ENCODE results near the gene GUCA2B. TPM values are rescaled to one million over a fixed set of nuclear protein-coding genes. Genes with fewer than 3 reads are reported as not detected.

GUCA2B gene
- total RNA-seq, 1 experiment from 2014 or later, result not detected

DNA sequence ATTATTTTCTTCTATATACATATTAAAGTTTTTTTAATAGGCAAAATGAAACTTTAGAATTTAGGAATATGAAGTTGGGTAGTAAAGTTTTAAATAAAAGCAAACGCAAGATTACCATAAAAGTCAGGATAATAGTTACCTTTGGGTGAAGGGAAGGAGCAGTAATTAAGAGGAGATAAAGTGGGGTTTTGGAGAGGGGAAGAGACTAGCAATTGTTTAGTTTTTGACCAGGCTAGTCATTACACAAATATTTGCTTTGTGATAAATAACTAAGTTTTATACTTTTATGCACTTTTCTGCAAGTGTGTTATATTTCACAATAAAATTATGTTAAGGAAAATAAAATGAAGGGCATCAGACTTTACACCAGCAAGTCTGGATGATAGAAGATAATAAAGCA, 27.7 kb upstream of the GUCA2B start:
- POLR2A ChIA-PET, result interaction anchor here (0.7 kb wide), 1 partner anchor 452 kb away, joined by 3 read pairs; no protein-coding TSS in a partner anchor
- TF ChIP-seq, protein P1, sequence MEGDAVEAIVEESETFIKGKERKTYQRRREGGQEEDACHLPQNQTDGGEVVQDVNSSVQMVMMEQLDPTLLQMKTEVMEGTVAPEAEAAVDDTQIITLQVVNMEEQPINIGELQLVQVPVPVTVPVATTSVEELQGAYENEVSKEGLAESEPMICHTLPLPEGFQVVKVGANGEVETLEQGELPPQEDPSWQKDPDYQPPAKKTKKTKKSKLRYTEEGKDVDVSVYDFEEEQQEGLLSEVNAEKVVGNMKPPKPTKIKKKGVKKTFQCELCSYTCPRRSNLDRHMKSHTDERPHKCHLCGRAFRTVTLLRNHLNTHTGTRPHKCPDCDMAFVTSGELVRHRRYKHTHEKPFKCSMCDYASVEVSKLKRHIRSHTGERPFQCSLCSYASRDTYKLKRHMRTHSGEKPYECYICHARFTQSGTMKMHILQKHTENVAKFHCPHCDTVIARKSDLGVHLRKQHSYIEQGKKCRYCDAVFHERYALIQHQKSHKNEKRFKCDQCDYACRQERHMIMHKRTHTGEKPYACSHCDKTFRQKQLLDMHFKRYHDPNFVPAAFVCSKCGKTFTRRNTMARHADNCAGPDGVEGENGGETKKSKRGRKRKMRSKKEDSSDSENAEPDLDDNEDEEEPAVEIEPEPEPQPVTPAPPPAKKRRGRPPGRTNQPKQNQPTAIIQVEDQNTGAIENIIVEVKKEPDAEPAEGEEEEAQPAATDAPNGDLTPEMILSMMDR (IDR thresholded peaks at IDR 0.05; ENCODE audit: unreplicated experiment), result no peak

GRCh38 chr1:42127767-42128166, 25.4 kb upstream of the GUCA2B start:
- no TSS peak for BruUV-seq (replicated peaks)
- no peak overlapping the region for H3K27ac Mint-ChIP-seq (ENCODE audit: low read depth, unreplicated experiment)
- H3K4me3 Mint-ChIP-seq (ENCODE audit: unreplicated experiment), result no peak overlapping the region
- H3K4me1 Mint-ChIP-seq (ENCODE audit: insufficient read depth, unreplicated experiment), result no peaks in the 10 kb centered on the region
- TF ChIP-seq, protein P1 (IDR thresholded peaks at IDR 0.05; ENCODE audit: unreplicated experiment), result no peak
- intact Hi-C loops (cut with micrococcal nuclease), result no loop called here
- H3K27me3 Mint-ChIP-seq (ENCODE audit: insufficient read depth, unreplicated experiment), result peaks cover 46% of the 10 kb centered on the region
- no peaks in the 10 kb centered on the region for H3K9me3 Mint-ChIP-seq (ENCODE audit: unreplicated experiment)
- no peaks in the 10 kb centered on the region for H3K36me3 Mint-ChIP-seq (ENCODE audit: insufficient read depth, unreplicated experiment)
- POLR2A ChIA-PET, result no interaction called here
- CTCF ChIA-PET, result interaction anchor here (0.9 kb wide), 1 partner anchor 46 kb away, joined by 3 read pairs; no protein-coding TSS in a partner anchor
- DNase-seq (ENCODE audit: unreplicated experiment), result no peak

More for the DNA sequence above, 27.7 kb upstream of the GUCA2B start:
- Mint-ChIP-seq H3K9me3 (ENCODE audit: unreplicated experiment) (peaks cover 7% of the 10 kb centered on the region), H3K27ac (ENCODE audit: low read depth, unreplicated experiment) (no peak overlapping the region), H3K36me3 (ENCODE audit: insufficient read depth, unreplicated experiment) (no peaks in the 10 kb centered on the region), H3K27me3 (ENCODE audit: insufficient read depth, unreplicated experiment) (peaks cover 59% of the 10 kb centered on the region), H3K4me3 (ENCODE audit: unreplicated experiment) (no peak overlapping the region), H3K4me1 (ENCODE audit: insufficient read depth, unreplicated experiment) (no peaks in the 10 kb centered on the region)
- CTCF ChIA-PET, result no interaction called here
- intact Hi-C loops (cut with micrococcal nuclease), result no loop called here
- no TSS peak for BruUV-seq (replicated peaks)
- no peak for DNase-seq (ENCODE audit: unreplicated experiment)

- CTCF ChIA-PET, result interaction anchor here (0.9 kb wide), 1 partner anchor 45 kb away, joined by 3 read pairs; no protein-coding TSS in a partner anchor
- H3K9me3 Mint-ChIP-seq (ENCODE audit: unreplicated experiment), result no peaks in the 10 kb centered on the region
- H3K36me3 Mint-ChIP-seq (ENCODE audit: insufficient read depth, unreplicated experiment), result no peaks in the 10 kb centered on the region
- intact Hi-C loops (cut with micrococcal nuclease), result no loop called here
- no peak overlapping the region for H3K4me3 Mint-ChIP-seq (ENCODE audit: unreplicated experiment)
- H3K27ac Mint-ChIP-seq (ENCODE audit: low read depth, unreplicated experiment), result no peak overlapping the region
- POLR2A ChIA-PET, result no interaction called here
- DNase-seq (ENCODE audit: unreplicated experiment), result no peak
- H3K4me1 Mint-ChIP-seq (ENCODE audit: insufficient read depth, unreplicated experiment), result no peaks in the 10 kb centered on the region
- no TSS peak for BruUV-seq (replicated peaks)
- TF ChIP-seq, protein P1 (IDR thresholded peaks at IDR 0.05; ENCODE audit: unreplicated experiment), result no peak
- peaks cover 46% of the 10 kb centered on the region for H3K27me3 Mint-ChIP-seq (ENCODE audit: insufficient read depth, unreplicated experiment)
Measured at GRCh38 chr1:42128499-42128898, 24.7 kb upstream of the GUCA2B start.

DNA sequence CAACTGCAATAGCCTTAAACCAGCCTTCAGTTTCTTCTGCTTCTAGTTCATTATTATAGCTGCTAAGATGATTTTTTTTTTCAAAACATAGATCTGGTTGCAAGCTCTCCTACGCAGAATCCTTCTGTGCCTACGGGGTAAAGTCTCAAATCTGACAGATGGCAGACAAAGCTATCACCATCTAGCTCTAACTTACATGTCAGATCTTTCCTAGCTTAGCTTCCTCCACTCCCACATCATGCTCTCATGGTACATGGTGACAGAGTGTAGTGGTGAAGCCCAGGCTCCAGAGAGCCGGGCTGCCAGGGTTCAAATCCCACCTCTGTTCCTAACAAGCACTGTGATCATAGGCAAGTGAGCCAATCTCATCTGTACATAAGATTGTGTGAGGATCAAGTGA, 24.2 kb upstream of the GUCA2B start:
- H3K4me3 Mint-ChIP-seq (ENCODE audit: unreplicated experiment), result no peak overlapping the region
- no peak overlapping the region for H3K27ac Mint-ChIP-seq (ENCODE audit: low read depth, unreplicated experiment)
- BruUV-seq (replicated peaks), result no TSS peak
- TF ChIP-seq, protein P1 (IDR thresholded peaks at IDR 0.05; ENCODE audit: unreplicated experiment), result no peak
- DNase-seq (ENCODE audit: unreplicated experiment), result no peak
- no peaks in the 10 kb centered on the region for H3K9me3 Mint-ChIP-seq (ENCODE audit: unreplicated experiment)
- H3K27me3 Mint-ChIP-seq (ENCODE audit: insufficient read depth, unreplicated experiment), result peaks cover 46% of the 10 kb centered on the region
- ChIA-PET CTCF (interaction anchor here (0.6 to 0.9 kb wide), 3 partner anchors 21 to 522 kb away, joined by 3 read pairs; no protein-coding TSS in a partner anchor), POLR2A (no interaction called here)
- intact Hi-C loops (cut with micrococcal nuclease), result no loop called here
- no peaks in the 10 kb centered on the region for H3K4me1 Mint-ChIP-seq (ENCODE audit: insufficient read depth, unreplicated experiment)
- H3K36me3 Mint-ChIP-seq (ENCODE audit: insufficient read depth, unreplicated experiment), result no peaks in the 10 kb centered on the region

Measured in MCF 10A (cell line).